ENCODE results near the gene ZSWIM8.
A peak's percentile ranks its signal among the peaks of the same experiment; 100 is the strongest.
"Not testable (repeated sequence)": the region's sequence is repeated elsewhere in the genome, so short reads cannot be mapped to it uniquely, and the experiment has no call there.

ZSWIM8 gene, protein sequence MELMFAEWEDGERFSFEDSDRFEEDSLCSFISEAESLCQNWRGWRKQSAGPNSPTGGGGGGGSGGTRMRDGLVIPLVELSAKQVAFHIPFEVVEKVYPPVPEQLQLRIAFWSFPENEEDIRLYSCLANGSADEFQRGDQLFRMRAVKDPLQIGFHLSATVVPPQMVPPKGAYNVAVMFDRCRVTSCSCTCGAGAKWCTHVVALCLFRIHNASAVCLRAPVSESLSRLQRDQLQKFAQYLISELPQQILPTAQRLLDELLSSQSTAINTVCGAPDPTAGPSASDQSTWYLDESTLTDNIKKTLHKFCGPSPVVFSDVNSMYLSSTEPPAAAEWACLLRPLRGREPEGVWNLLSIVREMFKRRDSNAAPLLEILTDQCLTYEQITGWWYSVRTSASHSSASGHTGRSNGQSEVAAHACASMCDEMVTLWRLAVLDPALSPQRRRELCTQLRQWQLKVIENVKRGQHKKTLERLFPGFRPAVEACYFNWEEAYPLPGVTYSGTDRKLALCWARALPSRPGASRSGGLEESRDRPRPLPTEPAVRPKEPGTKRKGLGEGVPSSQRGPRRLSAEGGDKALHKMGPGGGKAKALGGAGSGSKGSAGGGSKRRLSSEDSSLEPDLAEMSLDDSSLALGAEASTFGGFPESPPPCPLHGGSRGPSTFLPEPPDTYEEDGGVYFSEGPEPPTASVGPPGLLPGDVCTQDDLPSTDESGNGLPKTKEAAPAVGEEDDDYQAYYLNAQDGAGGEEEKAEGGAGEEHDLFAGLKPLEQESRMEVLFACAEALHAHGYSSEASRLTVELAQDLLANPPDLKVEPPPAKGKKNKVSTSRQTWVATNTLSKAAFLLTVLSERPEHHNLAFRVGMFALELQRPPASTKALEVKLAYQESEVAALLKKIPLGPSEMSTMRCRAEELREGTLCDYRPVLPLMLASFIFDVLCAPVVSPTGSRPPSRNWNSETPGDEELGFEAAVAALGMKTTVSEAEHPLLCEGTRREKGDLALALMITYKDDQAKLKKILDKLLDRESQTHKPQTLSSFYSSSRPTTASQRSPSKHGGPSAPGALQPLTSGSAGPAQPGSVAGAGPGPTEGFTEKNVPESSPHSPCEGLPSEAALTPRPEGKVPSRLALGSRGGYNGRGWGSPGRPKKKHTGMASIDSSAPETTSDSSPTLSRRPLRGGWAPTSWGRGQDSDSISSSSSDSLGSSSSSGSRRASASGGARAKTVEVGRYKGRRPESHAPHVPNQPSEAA (N-terminal part only)

DNA sequence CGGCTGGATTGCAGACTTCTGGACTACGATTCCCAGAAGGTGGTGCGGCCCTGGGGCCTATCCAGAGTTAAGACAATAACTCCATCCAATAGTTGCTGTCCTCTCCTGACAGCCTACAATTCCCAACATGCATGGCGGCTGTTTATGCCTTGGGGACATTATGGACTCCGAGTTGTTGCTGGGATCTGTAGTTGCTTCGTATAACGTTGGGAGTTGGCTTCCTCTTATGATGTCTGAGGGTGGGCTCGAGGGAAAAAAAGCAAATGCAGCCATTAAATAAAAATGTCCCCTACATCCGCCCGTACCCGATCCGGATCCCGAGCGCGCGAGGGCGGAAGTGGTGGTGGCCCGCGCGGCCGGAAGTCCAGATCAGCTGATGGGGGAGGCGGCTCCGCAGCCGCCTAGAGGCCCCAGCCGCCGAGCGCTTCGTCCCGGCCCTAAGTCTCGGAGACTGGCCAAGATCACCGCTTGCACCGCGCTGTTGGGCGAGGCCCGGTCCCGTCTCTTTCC lies at the start of gene ZSWIM8:
ZSWIM8 (plus strand) TSS at position 396 of the 510 bp plus-strand sequence. CDS start 273 bp downstream, outside the sequence.
- DNase-seq: peak; percentile 84

DNA sequence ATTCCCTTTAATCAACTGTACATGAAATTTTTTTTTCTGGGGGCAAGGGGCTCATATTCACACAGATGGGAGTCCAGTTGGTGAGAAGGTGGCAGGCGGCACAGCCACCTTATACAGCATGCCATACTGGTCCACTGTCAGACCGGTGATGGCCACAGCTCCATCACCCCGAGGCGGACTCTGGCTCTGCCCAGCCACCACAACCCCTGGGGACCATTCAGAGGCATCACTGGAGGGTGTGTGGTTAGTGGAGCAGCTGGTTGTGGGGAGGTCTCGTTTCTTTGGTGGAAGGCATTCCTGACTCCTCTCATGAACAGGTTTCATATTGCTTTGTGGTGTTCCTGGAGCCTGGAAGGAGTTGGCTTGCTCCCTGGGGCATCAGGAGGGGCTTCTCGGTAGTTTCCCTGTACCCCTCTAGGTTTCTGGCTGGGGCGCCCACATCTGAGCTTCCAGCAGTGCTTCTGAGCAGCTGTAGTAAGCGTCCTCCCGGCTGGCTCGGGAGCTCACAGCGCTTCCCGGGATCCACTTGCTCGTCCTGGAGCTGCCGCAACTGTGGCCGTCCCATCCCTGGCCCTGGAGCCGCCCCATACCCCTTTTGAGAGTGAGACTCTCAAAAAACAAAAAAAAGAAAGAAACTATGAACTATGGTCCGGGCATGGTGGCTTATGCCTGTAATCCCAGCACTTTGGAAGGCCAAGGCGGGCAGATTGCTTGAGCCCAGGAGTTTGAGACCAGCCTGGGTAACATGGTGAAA lies 44.7 kb upstream of the ZSWIM8 start:
- not testable (repeated sequence) for DNase-seq

DNA sequence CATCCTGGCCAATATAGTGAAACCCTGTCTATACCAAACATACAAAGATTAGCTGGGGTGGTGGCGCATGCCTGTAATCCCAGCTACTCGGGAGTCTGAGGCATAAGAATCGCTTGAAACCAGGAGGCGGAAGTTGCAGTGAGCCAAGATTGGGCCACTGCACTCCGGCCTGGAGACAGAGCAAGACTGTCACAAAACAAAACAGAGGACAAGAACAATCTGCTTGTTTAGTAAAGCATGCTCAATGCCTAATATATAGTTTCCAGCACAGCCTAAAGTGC lies 43.0 kb upstream of the ZSWIM8 start:
- no peak for DNase-seq

DNA sequence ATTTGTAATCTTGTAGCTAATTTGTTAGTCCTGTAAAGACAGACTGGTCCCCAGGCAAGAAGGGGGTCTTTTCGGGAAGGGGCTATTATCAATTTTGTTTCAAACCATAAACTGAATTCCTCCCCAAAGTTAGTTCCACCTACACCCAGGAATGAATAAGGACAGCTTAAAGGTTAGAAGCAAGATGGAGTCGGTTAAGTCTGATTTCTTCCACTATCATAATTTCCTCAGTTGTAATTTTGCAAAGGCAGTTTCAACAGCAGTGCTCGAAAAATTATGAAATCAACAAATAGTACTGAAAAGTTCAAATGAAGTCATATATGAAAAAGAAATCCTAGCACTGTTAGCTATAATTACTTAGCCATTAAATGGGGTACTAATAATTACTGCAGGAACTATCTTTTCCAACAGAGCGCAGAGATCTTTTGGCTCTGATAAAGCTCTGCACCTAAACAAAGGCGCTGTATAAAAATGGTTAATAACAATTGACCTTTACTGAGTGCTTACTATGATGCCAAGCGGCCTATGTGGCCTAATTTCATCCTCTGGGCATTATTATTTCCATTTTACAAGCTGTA lies 42.0 kb upstream of the ZSWIM8 start:
- DNase-seq: no peak

DNA sequence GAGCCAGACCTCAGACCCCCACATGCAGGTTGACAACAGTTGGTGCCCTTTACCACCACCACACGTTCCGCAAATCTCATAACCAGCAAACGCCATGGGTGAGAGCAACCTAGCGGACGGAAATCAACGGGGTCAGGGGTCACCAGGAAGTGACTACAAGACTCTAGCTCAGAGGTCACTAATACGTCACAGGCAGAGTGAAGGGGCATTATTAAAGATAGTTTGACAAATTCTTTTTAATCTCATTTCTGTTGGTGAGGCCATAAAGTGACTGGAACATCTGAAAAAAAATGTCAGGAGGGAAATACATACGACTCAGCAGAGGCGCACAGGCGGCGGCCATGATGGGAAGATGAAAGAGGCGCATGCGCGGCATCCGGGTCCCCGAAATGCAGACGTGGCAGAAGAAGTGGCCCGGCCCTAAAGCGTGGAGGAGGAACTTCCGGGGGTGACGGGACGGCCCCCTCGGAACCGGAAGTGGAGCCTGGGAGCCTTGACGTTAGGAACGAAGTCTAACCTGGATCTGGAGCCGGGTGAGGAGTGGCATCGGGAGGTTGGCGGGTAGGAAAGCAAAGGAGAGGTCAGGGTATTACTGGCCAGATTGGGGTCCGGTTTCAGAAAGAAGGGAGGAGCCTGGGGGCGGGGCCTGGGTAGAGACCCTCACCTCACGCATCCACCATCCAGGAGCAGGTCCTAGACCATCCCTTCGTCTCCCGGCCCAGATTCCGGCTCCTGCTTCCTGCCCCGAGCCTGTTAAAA lies 41.3 kb upstream of the ZSWIM8 start, which contains the start of gene SEC24C:
SEC24C (plus strand) TSS at position 468 of the 759 bp plus-strand sequence. CDS start 2,461 bp downstream, outside the sequence.
- DNase-seq: peak; percentile 86

DNA sequence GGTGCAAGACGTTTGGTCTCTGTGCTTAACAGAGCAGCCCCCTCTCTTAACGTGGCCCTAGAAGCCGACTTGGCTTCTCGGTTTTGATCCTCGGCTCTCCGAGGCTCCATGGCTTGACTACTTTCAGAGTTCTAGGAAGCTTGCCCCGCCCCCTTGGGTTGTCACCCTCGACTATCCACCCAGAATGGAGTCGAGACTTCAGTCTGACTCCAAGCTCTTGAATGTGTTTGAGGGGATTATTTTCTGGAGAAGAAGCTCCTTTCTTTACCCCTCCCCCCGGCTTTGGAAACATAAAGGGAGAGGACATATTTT lies 40.8 kb upstream of the ZSWIM8 start:
- DNase-seq: no peak

DNA sequence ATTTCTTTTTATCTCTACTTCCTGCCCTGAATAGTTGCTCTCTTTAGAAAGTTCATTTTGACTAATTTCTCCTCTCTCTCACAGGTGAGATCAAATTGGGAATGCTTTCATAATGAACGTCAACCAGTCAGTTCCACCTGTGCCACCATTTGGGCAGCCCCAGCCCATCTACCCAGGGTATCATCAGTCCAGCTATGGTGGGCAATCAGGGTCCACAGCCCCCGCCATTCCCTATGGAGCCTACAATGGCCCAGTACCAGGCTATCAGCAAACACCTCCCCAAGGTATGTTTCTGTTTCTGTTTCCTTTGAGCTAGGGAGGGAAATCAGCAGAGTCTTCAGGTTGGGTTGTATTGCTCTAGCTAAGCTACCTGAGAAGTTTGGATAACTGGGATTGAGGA lies 38.7 kb upstream of the ZSWIM8 start:
- DNase-seq: no peak

DNA sequence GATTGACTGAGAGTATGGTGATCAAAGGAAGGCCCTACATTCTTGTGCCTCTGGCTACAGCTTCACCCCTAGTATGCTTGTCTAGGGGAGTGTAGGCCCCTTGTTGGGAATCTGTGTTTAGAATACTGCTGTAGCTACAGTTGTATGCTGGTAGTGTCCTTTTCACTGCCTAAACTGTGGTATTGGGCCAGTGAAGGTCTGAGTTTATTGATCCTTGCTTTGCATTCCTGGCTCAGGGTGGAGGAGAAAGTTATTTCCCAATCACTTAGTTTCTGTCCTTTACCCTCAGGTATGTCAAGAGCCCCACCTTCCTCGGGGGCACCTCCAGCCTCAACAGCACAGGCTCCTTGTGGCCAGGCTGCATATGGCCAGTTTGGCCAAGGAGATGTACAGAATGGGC lies 34.6 kb upstream of the ZSWIM8 start:
- DNase-seq: no peak

DNA sequence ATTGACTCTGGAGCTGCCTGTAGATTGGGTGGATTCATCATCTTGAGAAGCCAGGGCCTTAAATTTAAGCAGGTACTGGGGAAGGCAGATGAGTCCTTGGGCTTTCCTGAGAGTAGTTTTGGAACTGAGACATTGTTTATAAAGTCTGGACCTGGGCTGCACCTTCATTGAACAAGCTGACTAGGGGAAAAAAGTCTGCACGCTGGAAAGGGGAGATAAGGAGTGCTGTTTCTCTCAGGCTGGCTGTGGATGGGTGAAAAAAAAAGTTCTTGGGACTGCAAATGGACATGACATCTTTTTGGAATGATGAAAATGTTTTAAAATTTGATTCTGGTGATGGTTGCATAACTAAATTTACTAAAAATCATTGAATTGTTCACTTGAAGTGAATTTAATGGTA lies 29.2 kb upstream of the ZSWIM8 start:
- DNase-seq: no peak

DNA sequence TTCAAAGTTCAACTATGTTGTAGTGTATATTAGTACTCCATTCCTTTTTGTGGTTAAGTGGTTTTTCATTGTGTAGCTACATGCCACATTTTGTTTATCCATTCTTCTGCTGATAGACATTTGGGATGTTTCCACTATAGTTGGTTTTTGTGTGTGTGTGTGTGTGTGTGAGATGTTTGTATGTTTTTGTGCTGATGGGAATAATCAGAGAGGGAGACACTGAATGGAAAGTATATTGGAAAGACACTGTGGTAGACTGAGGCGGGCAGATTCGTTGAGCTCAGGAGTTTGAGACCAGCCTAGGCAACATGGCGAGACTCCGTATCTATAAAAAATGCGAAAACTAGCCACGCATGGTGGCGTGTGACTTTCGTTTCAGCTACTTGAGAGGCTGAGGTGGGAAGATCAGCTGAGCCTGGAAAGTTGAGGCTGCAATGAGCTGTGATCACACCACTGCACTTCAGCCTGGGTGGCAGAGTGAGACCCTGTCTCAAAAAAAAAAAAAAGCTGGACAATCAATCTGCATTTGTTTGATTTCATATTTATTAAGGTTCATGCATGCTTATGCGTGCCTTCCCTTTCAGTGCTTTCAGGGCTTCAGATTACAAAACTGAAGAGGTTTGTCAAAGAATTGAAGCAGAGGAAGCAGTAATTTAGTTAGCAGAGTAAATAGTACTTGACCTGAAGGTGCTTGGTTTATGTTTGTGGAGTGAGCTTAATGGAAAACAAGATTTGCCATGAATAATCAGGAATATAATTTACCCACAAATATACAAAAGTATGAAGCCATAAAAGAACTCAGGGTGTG lies 26.5 kb upstream of the ZSWIM8 start:
- peak; percentile 78 for DNase-seq

DNA sequence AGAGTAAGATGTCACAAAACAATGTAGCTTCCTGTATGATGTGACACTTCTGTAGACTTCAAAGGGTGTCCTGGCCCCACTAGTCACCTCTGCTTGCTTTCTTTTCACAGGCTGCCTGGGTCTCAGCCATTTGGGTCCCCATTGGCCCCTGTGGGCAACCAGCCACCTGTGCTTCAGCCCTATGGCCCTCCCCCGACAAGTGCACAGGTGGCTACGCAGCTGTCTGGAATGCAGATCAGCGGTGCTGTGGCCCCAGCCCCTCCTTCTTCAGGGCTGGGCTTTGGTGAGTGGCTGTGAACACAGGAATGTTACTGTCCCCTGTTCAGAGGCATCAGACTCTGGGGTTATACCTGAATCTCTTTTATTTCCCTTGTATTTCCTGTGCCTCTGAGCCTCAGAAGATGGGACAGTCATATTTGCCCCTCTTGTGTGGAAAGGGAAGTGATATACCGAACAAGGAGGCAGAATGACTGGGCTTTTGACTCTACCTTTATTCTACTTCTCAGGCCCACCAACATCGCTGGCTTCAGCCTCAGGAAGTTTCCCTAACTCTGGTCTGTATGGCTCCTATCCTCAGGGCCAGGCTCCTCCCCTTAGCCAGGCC lies 25.8 kb upstream of the ZSWIM8 start:
- DNase-seq: peak; percentile 78

DNA sequence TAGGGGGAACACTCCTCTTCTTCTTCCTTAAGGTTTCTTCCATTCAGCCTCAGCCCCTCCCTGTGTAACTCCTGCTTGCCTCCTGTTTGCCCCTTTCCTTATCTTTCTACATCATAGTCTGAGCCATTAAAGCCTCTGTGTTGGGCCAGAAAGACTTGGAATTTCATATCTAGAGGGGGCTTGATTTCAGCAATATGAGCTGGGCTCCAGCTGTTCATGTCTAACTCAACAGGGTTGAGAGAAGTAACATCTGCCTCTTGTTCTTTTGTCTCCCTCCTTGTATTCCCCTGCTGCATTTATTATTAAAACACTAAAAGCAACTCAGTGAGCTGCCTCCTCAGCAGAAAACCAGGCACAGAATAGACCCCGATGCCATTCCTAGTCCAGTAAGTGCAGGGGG lies 23.6 kb upstream of the ZSWIM8 start:
- no peak for DNase-seq

DNA sequence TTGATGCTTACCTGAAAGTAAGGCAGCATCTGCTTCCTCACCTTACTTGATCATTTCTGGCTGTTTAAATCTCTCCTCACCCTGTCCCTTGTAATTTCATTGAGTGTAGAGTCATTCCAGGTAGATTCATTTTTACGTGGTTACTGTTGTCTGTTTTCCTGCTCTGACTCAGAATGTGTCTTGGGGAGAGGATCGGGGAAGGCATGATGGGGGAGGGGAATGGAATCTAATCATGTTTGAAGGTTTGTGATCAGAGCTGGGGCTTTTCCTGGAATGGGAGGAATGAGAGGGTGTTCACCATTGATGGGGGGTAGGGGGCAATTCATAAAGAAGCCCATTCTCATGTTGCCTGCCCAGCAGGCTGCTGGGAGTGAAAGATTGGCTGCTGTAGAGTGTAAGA lies 22.5 kb upstream of the ZSWIM8 start:
- no peak for DNase-seq

DNA sequence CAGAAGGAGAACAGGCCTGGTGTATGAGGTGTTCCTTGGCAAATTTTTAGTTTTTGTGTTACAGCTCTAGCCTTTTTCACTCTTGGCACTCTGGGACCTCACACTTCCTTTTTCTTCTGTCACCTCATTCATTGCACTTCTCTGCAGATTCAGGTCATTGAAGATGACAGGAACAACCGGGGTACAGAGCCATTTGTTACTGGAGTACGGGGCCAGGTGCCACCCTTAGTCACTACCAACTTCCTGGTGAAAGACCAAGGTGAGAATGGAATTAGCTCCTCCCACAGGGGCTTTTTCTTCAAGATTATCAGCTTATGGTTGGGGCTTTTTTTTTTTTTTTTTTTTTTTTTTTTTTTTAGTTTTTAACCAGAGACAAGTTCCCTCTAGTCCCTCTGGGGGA lies 22.1 kb upstream of the ZSWIM8 start:
- no peak for DNase-seq

DNA sequence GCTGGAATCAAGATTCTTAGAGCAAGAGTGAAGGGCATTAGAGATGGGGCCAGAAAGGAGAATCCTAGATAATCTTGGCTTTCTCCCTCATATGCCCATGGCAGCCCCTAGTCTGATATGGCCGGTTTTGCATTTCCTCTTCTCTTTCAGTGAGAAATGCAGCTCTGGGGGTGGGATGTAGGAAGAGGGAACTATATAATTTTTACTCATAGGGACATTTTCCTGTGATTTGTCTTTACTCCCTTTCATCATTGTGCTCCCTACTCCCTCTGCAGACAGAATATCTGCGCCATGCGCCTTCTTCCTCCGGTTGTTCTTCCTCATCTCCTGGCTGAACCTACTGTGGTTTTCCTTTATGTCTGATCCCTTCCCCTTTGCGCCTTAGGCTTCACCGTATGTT lies 20.3 kb upstream of the ZSWIM8 start:
- no peak for DNase-seq

DNA sequence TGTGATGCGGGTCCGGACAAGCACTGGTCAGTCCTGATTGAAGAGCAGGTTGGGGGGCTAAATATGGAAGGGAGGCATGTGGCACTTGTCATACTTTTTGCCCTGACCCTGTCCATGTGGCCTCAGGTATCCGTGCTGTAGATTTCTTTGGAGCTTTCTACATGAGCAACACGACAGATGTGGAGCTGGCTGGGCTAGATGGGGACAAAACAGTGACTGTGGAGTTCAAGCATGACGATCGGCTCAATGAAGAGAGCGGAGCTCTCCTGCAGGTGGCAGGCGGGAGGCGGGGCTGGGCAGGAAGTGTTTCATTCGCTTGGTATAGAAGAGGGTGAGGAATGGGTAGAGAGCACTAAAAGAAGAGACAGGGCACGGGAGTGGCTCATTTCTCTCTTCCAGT lies 16.5 kb upstream of the ZSWIM8 start:
- no peak for DNase-seq

DNA sequence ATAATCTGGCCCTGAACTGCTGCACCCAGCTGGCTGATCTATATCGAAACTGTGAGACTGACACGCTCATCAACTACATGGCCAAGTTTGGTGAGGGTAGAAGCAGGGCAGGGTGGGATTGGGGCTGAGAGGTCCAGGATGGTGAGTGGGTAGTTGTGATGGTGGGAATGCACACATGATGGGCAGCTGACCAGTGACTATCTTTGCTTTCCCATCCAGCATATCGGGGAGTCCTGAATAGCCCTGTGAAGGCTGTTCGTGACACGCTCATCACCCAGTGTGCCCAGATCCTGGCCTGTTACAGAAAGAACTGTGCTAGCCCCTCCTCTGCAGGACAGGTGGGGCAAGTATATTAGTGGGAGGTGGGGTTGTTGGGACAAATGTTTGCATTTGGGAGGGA lies 16.0 kb upstream of the ZSWIM8 start:
- no peak for DNase-seq

DNA sequence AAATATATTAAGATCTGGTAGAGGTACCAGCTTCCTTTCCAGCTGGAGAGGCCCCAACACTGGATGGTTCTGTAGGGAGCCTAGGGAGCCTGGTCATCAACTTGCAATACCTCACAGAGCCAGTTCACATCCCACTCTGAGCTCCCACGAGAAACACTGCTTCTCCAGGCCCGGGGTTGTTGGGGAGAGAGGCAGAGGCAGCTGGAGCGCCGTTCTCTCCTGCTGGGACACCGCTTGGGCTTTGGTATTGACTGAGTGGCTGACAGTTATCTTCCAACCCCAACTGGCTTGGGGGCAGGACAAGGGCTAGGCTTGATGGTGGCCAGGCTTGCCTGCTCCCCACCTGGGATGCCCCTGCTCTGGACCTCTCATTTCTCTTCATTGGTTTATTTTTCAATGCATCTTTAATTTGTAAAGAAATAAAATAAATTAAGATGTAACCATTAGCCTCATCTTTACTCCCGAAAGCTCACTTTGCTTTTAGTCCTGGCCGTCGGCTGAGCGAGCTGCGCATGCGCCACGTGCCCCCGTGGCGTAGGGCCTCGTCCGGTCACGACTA lies 13.6 kb upstream of the ZSWIM8 start:
- peak; percentile 31 for DNase-seq

DNA sequence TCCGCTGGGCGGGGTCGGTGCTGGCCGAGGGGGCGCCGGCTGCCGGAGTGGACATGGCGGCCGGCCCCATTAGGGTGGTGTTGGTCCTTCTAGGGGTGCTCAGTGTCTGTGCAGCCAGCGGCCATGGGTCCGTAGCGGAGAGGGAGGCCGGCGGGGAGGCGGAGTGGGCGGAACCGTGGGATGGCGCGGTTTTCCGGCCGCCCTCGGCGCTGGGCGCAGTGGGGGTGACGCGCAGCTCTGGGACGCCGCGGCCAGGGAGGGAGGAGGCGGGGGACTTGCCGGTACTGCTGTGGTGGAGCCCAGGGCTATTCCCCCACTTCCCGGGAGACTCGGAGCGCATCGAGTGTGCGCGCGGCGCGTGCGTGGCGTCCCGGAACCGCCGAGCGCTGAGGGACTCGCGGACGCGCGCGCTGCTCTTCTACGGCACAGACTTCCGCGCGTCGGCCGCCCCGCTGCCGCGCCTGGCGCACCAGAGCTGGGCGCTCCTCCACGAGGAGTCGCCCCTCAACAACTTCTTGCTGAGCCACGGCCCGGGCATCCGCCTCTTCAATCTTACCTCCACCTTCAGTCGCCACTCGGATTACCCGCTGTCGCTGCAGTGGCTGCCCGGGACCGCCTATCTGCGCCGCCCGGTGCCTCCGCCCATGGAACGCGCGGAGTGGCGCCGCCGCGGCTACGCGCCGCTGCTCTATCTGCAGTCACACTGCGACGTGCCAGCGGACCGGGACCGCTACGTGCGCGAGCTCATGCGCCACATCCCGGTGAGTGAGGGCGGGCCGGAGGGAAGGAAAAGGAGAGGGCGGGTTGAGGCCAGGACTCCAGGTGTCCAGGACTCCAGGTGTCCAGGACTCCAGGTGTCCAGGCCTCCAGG lies 12.9 kb upstream of the ZSWIM8 start:
- peak; percentile 44 for DNase-seq
